Small intestine (tissue), 7 donors: ENCODE measurements around the gene C14orf132. TPM values are rescaled to one million over a fixed set of nuclear protein-coding genes. Genes with fewer than 3 reads are reported as not detected.

Experiments used
- DNase-seq, 2 donors: peaks; one replicate each; pipeline versions ENCODE4 v3.0.0 to v3.0.0-alpha.2; 2013
- FAIRE-seq: peaks from 2 replicates; lab custom pipeline; 2012; peaks lifted over from hg19 to GRCh38; lab: Jason Lieb, UNC
- H3K27ac ChIP-seq, 3 donors: one replicate each; pipeline ENCODE4 v1.5.1; 2013; ENCODE audit warnings: low read length in 2 of 3, mild to moderate bottlenecking in 2 of 3, control low read depth in 1 of 3, inconsistent platforms in 1 of 3, low read depth in 1 of 3, moderate library complexity in 1 of 3
- H3K27me3 ChIP-seq, 3 donors: one replicate each; pipeline ENCODE4 v1.6.1; 2013; ENCODE audit warnings: low read length in 3 of 3, inconsistent platforms in 1 of 3; ENCODE audit not compliant: control insufficient read depth in 3 of 3, insufficient read depth in 3 of 3
- H3K36me3 ChIP-seq, 3 donors: one replicate each; pipeline ENCODE4 v1.6.1; 2013; ENCODE audit warnings: low read length in 3 of 3, inconsistent platforms in 1 of 3, low read depth in 1 of 3, mild to moderate bottlenecking in 1 of 3, moderate library complexity in 1 of 3; ENCODE audit not compliant: control insufficient read depth in 3 of 3, insufficient read depth in 2 of 3
- H3K4me1 ChIP-seq, 3 donors: one replicate each; pipeline ENCODE4 v1.6.1; 2013; ENCODE audit warnings: low read length in 2 of 3, inconsistent platforms in 1 of 3, low read depth in 1 of 3, mild to moderate bottlenecking in 1 of 3, moderate library complexity in 1 of 3; ENCODE audit not compliant: control insufficient read depth in 3 of 3, insufficient read depth in 2 of 3
- H3K4me3 ChIP-seq, 3 donors: one replicate each; pipeline ENCODE4 v1.5.1; 2013; ENCODE audit warnings: low read length in 3 of 3, control low read depth in 1 of 3, inconsistent platforms in 1 of 3, low read depth in 1 of 3, mild to moderate bottlenecking in 1 of 3, moderate library complexity in 1 of 3
- H3K9me3 ChIP-seq, 2 donors: one replicate each; pipeline ENCODE4 v1.6.1; 2013; ENCODE audit warnings: low read depth in 1 of 2, low read length in 1 of 2; ENCODE audit not compliant: control insufficient read depth in 2 of 2, insufficient read depth in 1 of 2
- WGBS, 3 donors: extraction: QIAGEN DNeasy Blood & Tissue Kit; methylation state at CpG; one replicate each; pipeline ENCODE4 v1.1.7; 2013; 5-methylcytosine and 5-hydroxymethylcytosine counted together
- polyA plus RNA-seq, 4 donors: library from polyadenylated mRNA; stranded (reverse) in 3 of 4; unstranded in 1 of 4; fragments of 200-250 nt in 3 of 4; fragments of 120-200 nt in 1 of 4; gene quantifications; one replicate each; pipeline versions ENCODE4 v1.2.1 to v1.2.3, GENCODE V29; 2013
- donor health status: healthy with polysubstance abuse.
- donor health status: control.
- donor health status: control.
- donor health status: Bipolar disorder and iron deficiency.
- donor health status: healthy.

The C14orf132 gene
- polyA plus RNA-seq, 4 donors, result 0.45 to 10.1 (median 3.9) TPM

DNA sequence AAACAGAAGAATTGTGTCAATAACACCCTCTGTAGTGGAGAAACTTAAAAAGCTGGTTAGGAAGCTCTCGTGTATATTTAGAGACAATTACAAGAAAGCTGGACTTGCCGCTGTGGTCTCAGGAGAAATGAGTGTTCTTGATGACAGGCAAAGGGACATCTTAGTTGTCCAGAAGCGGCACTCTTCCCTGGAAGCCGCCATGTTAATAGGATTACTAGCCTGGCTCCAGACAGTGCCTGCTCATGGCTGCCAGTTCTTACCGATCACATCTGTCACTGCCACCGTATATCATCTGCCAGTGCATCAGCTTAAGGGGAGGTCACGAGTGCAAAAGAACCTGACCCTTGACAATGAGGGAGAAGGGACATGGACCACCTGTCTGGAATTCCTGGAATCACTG lies 48.9 kb downstream of the C14orf132 start:
- FAIRE-seq (no peak), DNase-seq (no peak)
- Histone ChIP-seq H3K4me3 (no peak overlapping the region), H3K27me3 (peaks cover 0 to 7% (median 0%) of the 10 kb centered on the region in 3 donors), H3K4me1 (no peaks in the 10 kb centered on the region), H3K36me3 (peaks cover 0 to 9% (median 0%) of the 10 kb centered on the region in 3 donors), H3K9me3 (no peaks in the 10 kb centered on the region), H3K27ac (no peak overlapping the region)
- 89 to 94% (median 93%) methylated on average over 7 of the region's 7 CpGs for WGBS, 3 donors

DNA sequence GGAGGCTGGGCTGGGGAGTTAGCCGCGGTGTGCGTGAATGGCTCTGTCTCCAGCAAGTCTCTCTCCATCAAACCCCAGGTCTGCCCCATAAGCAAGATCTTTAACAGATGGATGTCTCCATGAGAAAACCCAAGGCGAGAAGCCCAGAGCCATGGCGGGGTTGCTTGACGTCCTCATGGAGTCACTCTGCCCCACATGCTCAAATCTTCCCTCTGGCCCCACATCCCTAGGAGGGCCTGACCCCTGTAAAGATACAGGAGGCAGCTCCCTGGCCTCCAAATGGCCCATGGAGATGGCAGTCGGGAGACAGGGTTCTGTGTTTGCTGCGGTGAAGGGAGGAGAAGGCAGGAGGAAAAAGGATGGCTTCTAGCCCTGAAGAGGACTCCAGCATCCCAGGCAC lies 49.3 kb downstream of the C14orf132 start:
- DNase-seq (no peak), FAIRE-seq (no peak)
- H3K36me3 ChIP-seq, result peaks cover 0 to 9% (median 0%) of the 10 kb centered on the region in 3 donors
- no peaks in the 10 kb centered on the region for H3K4me1 ChIP-seq
- H3K27me3 ChIP-seq, result peaks cover 0 to 7% (median 0%) of the 10 kb centered on the region in 3 donors
- WGBS, 3 donors, result 86 to 93% (median 92%) methylated on average over 8 of the region's 8 CpGs
- H3K27ac ChIP-seq, result no peak overlapping the region
- H3K9me3 ChIP-seq, result no peaks in the 10 kb centered on the region
- no peak overlapping the region for H3K4me3 ChIP-seq

DNA sequence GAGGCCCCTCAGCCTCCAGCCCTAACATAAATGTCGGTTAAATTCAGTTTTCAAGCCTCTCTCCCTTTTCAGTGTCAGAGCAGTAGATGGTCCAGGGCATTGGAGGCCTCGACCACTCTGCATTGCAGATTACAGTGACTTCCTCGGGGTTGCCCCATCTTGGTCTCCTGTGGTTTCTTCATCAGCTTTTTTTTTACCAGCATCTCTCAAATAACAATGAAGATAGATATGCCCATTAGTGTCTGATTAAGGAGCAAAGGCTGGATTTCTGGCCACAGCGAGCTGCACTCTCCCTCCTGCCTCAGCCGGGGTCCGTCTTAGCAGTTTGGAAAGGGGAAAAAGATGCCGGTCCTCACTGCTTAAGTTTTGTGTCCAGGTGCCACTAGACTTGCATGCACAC lies 49.7 kb downstream of the C14orf132 start:
- Histone ChIP-seq H3K36me3 (peaks cover 0 to 9% (median 0%) of the 10 kb centered on the region in 3 donors), H3K27me3 (peaks cover 0 to 7% (median 0%) of the 10 kb centered on the region in 3 donors), H3K4me3 (no peak overlapping the region), H3K9me3 (no peaks in the 10 kb centered on the region), H3K4me1 (no peaks in the 10 kb centered on the region), H3K27ac (no peak overlapping the region)
- FAIRE-seq, result no peak
- WGBS, 3 donors, result 88 to 92% (median 91%) methylated on average over 7 of the region's 7 CpGs
- DNase-seq, result no peak

- H3K36me3 ChIP-seq, result peaks cover 0 to 9% (median 0%) of the 10 kb centered on the region in 3 donors
- no peaks in the 10 kb centered on the region for H3K9me3 ChIP-seq
- WGBS, 3 donors, result 82 to 93% (median 88%) methylated on average over 4 of the region's 4 CpGs
- FAIRE-seq (no peak), DNase-seq (no peak)
- peaks cover 0 to 7% (median 0%) of the 10 kb centered on the region in 3 donors for H3K27me3 ChIP-seq
- H3K4me1 ChIP-seq, result no peaks in the 10 kb centered on the region
- H3K4me3 ChIP-seq, result no peak overlapping the region
- no peak overlapping the region for H3K27ac ChIP-seq
Observed at GRCh38 chr14:96089401-96089800, 50.2 kb downstream of the C14orf132 start.

GRCh38 chr14:96090441-96091148 lies 51.4 kb downstream of the C14orf132 start:
- Histone ChIP-seq H3K27me3 (peaks cover 0 to 7% (median 0%) of the 10 kb centered on the region in 3 donors), H3K27ac (peak overlapping the region in 1 of 3 donors; percentile 17), H3K9me3 (no peaks in the 10 kb centered on the region), H3K4me1 (peaks cover 0 to 7% (median 0%) of the 10 kb centered on the region in 3 donors), H3K4me3 (no peak overlapping the region), H3K36me3 (peaks cover 0 to 9% (median 0%) of the 10 kb centered on the region in 3 donors)
- 52 to 65% (median 63%) methylated on average over 12 of the region's 12 CpGs for WGBS, 3 donors
- no peak for FAIRE-seq
- DNase-seq, result peak in 1 of 2 donors; percentile 49

- peak overlapping the region in 1 of 3 donors; percentile 11 for H3K27ac ChIP-seq
- peaks cover 0 to 9% (median 0%) of the 10 kb centered on the region in 3 donors for H3K36me3 ChIP-seq
- no peaks in the 10 kb centered on the region for H3K9me3 ChIP-seq
- H3K4me3 ChIP-seq, result no peak overlapping the region
- H3K4me1 ChIP-seq, result peaks cover 0 to 13% (median 0%) of the 10 kb centered on the region in 3 donors
- FAIRE-seq (no peak), DNase-seq (no peak)
- H3K27me3 ChIP-seq, result peaks cover 0 to 7% (median 0%) of the 10 kb centered on the region in 3 donors
- 40 to 59% (median 40%) methylated on average over 15 of the region's 15 CpGs for WGBS, 3 donors
Observed at GRCh38 chr14:96091149-96091693, 52.1 kb downstream of the C14orf132 start.

GRCh38 chr14:96091941-96092411 lies 52.8 kb downstream of the C14orf132 start:
- peaks cover 0 to 7% (median 0%) of the 10 kb centered on the region in 3 donors for H3K27me3 ChIP-seq
- H3K4me1 ChIP-seq, result peaks cover 0 to 14% (median 0%) of the 10 kb centered on the region in 3 donors
- no peak for DNase-seq
- no peaks in the 10 kb centered on the region for H3K9me3 ChIP-seq
- no peak overlapping the region for H3K27ac ChIP-seq
- WGBS, 3 donors, result 80 to 88% (median 86%) methylated on average over 13 of the region's 13 CpGs
- peaks cover 0 to 4% (median 0%) of the 10 kb centered on the region in 3 donors for H3K36me3 ChIP-seq
- no peak overlapping the region for H3K4me3 ChIP-seq
- FAIRE-seq, result no peak

DNA sequence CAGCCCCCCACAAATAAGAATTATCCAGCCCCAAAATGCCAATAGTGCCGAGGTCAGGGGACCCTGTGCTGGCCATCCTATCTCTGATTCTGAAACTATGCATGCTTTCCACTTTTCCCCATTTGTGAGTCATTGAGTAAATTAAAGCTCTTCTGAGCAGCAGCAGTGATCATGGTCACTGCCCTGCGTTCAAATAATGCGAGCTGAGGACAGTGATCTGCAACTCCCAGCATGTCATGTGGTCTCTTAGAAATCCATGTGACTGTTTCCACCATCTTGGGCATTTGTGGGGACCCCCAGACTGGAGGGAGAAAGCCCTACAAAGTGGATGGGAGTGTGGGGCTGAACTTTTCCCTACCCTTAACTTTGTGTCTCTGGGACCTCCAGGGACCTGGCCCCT lies 53.8 kb downstream of the C14orf132 start:
- Histone ChIP-seq H3K4me1 (peaks cover 0 to 14% (median 0%) of the 10 kb centered on the region in 3 donors), H3K9me3 (no peaks in the 10 kb centered on the region), H3K4me3 (no peak overlapping the region), H3K27me3 (peaks cover 0 to 7% (median 0%) of the 10 kb centered on the region in 3 donors), H3K36me3 (peaks cover 0 to 4% (median 0%) of the 10 kb centered on the region in 3 donors), H3K27ac (no peak overlapping the region)
- FAIRE-seq (no peak), DNase-seq (no peak)
- 72 to 76% (median 75%) methylated on average over 3 of the region's 3 CpGs for WGBS, 3 donors
